Stimulated activated memory B cell treated with anti-CD40 and anti-IgM and Interleukin-4, amounts not matched to agents 10 μg/mL and 1 μg/mL and 100 μg/mL, for 72 hours (primary cell): ENCODE data around the gene OGG1.

ENCODE experiments used
- ATAC-seq: fragments of 150-1000 bp; cut with Tn5 transposase; 2 replicates; pipeline ENCODE4 v1.10.0; 2021
- H3K27ac Mint-ChIP-seq: one replicate; pipeline ENCODE4 v1.8.0; 2022; ENCODE audit warnings: mild to moderate bottlenecking, mixed read lengths
- H3K27me3 Mint-ChIP-seq: one replicate; pipeline ENCODE4 v1.8.0; 2022; ENCODE audit warnings: mixed read lengths
- H3K36me3 Mint-ChIP-seq: one replicate; pipeline ENCODE4 v1.8.0; 2022; ENCODE audit warnings: mixed read lengths
- H3K4me1 Mint-ChIP-seq: one replicate; pipeline ENCODE4 v1.8.0; 2022; ENCODE audit warnings: mixed read lengths
- H3K4me3 Mint-ChIP-seq: one replicate; pipeline ENCODE4 v1.8.0; 2022; ENCODE audit warnings: mild to moderate bottlenecking, moderate library complexity, mixed read lengths
- H3K9me3 Mint-ChIP-seq: one replicate; pipeline ENCODE4 v1.8.0; 2022; ENCODE audit warnings: mixed read lengths

Gene OGG1

GRCh38 chr3:9749645-9750555 is at the start of gene OGG1:
TSS of gene OGG1 (plus strand) at chr3:9749952. CDS start at chr3:9750287, 335 bp downstream.
- peak; percentile 96 for ATAC-seq
- no peaks in the 10 kb centered on the region for H3K27me3 Mint-ChIP-seq
- H3K4me1 Mint-ChIP-seq = peaks cover 66% of the 10 kb centered on the region
- peak within 1 kb of the TSS; percentile 87 for H3K4me3 Mint-ChIP-seq
- H3K9me3 Mint-ChIP-seq = no peaks in the 10 kb centered on the region
- peak within 1 kb of the TSS; percentile 85 for H3K27ac Mint-ChIP-seq
- H3K36me3 Mint-ChIP-seq = peaks cover 55% of the 10 kb centered on the region

- no peak overlapping the region for H3K4me3 Mint-ChIP-seq
- no peak overlapping the region for H3K27ac Mint-ChIP-seq
- no peaks in the 10 kb centered on the region for H3K9me3 Mint-ChIP-seq
- ATAC-seq = no peak
- peaks cover 9% of the 10 kb centered on the region for H3K27me3 Mint-ChIP-seq
- peaks cover 79% of the 10 kb centered on the region for H3K36me3 Mint-ChIP-seq
- H3K4me1 Mint-ChIP-seq = peaks cover 14% of the 10 kb centered on the region
These were observed 49.2 kb upstream of the OGG1 start for GRCh38 chr3:9700536-9700935.

GRCh38 chr3:9701006-9701405 is 48.7 kb upstream of the OGG1 start:
- ATAC-seq = no peak
- no peak overlapping the region for H3K27ac Mint-ChIP-seq
- peaks cover 78% of the 10 kb centered on the region for H3K36me3 Mint-ChIP-seq
- no peak overlapping the region for H3K4me3 Mint-ChIP-seq
- peaks cover 14% of the 10 kb centered on the region for H3K4me1 Mint-ChIP-seq
- H3K27me3 Mint-ChIP-seq = peaks cover 14% of the 10 kb centered on the region
- no peaks in the 10 kb centered on the region for H3K9me3 Mint-ChIP-seq

GRCh38 chr3:9701711-9702110 is 48.0 kb upstream of the OGG1 start:
- Mint-ChIP-seq H3K9me3 (no peaks in the 10 kb centered on the region), H3K27me3 (peaks cover 17% of the 10 kb centered on the region), H3K27ac (no peak overlapping the region), H3K4me3 (no peak overlapping the region), H3K36me3 (peaks cover 78% of the 10 kb centered on the region), H3K4me1 (peaks cover 14% of the 10 kb centered on the region)
- no peak for ATAC-seq

GRCh38 chr3:9703240-9703639 is 46.5 kb upstream of the OGG1 start:
- peaks cover 63% of the 10 kb centered on the region for H3K36me3 Mint-ChIP-seq
- H3K9me3 Mint-ChIP-seq = no peaks in the 10 kb centered on the region
- ATAC-seq = no peak
- peaks cover 14% of the 10 kb centered on the region for H3K4me1 Mint-ChIP-seq
- no peak overlapping the region for H3K4me3 Mint-ChIP-seq
- H3K27me3 Mint-ChIP-seq = peaks cover 17% of the 10 kb centered on the region
- H3K27ac Mint-ChIP-seq = no peak overlapping the region

- no peaks in the 10 kb centered on the region for H3K9me3 Mint-ChIP-seq
- H3K36me3 Mint-ChIP-seq = peaks cover 57% of the 10 kb centered on the region
- peaks cover 17% of the 10 kb centered on the region for H3K27me3 Mint-ChIP-seq
- ATAC-seq = peak; percentile 50
- peak within 1 kb of the TSS; percentile 44 for H3K4me3 Mint-ChIP-seq
- peaks cover 14% of the 10 kb centered on the region for H3K4me1 Mint-ChIP-seq
- no peak within 1 kb of the TSS for H3K27ac Mint-ChIP-seq
These were observed 45.9 kb upstream of the OGG1 start, which contains the start of gene CPNE9 for GRCh38 chr3:9703736-9704346. TSS of gene CPNE9 (plus strand) at chr3:9703833. CDS start at chr3:9703997, 164 bp downstream.

GRCh38 chr3:9704347-9705322 is 45.1 kb upstream of the OGG1 start:
- peak; percentile 51 for ATAC-seq
- Mint-ChIP-seq H3K27ac (no peak overlapping the region), H3K4me3 (peak overlapping the region; percentile 56), H3K9me3 (no peaks in the 10 kb centered on the region), H3K4me1 (peaks cover 14% of the 10 kb centered on the region), H3K36me3 (peaks cover 49% of the 10 kb centered on the region), H3K27me3 (peaks cover 17% of the 10 kb centered on the region)

- Mint-ChIP-seq H3K27ac (no peak overlapping the region), H3K4me1 (peaks cover 1% of the 10 kb centered on the region), H3K4me3 (no peak overlapping the region), H3K9me3 (no peaks in the 10 kb centered on the region), H3K36me3 (peaks cover 15% of the 10 kb centered on the region), H3K27me3 (peaks cover 10% of the 10 kb centered on the region)
- no peak for ATAC-seq
These were observed 39.5 kb upstream of the OGG1 start for GRCh38 chr3:9710174-9710739.

- ATAC-seq = no peak
- no peak overlapping the region for H3K27ac Mint-ChIP-seq
- no peaks in the 10 kb centered on the region for H3K27me3 Mint-ChIP-seq
- H3K4me1 Mint-ChIP-seq = no peaks in the 10 kb centered on the region
- H3K9me3 Mint-ChIP-seq = no peaks in the 10 kb centered on the region
- no peaks in the 10 kb centered on the region for H3K36me3 Mint-ChIP-seq
- H3K4me3 Mint-ChIP-seq = no peak overlapping the region
These were observed 37.3 kb upstream of the OGG1 start for GRCh38 chr3:9712415-9712814.

- Mint-ChIP-seq H3K4me3 (no peak overlapping the region), H3K27ac (no peak overlapping the region), H3K4me1 (no peaks in the 10 kb centered on the region), H3K36me3 (no peaks in the 10 kb centered on the region), H3K27me3 (no peaks in the 10 kb centered on the region), H3K9me3 (no peaks in the 10 kb centered on the region)
- ATAC-seq = no peak
These were observed 36.6 kb upstream of the OGG1 start for GRCh38 chr3:9713142-9713541.

GRCh38 chr3:9715136-9715535 is 34.6 kb upstream of the OGG1 start:
- no peak for ATAC-seq
- no peaks in the 10 kb centered on the region for H3K36me3 Mint-ChIP-seq

GRCh38 chr3:9715764-9716437 is 33.9 kb upstream of the OGG1 start:
- Mint-ChIP-seq H3K27me3 (no peaks in the 10 kb centered on the region), H3K9me3 (no peaks in the 10 kb centered on the region), H3K27ac (no peak overlapping the region), H3K36me3 (no peaks in the 10 kb centered on the region), H3K4me3 (no peak overlapping the region), H3K4me1 (no peaks in the 10 kb centered on the region)
- ATAC-seq = no peak

More at GRCh38 chr3:9715136-9715535, 34.6 kb upstream of the OGG1 start:
- Mint-ChIP-seq H3K27me3 (no peaks in the 10 kb centered on the region), H3K9me3 (no peaks in the 10 kb centered on the region), H3K4me3 (no peak overlapping the region), H3K4me1 (no peaks in the 10 kb centered on the region), H3K27ac (no peak overlapping the region)

- Mint-ChIP-seq H3K27ac (no peak overlapping the region), H3K4me1 (peaks cover 8% of the 10 kb centered on the region), H3K27me3 (no peaks in the 10 kb centered on the region), H3K4me3 (no peak overlapping the region), H3K36me3 (no peaks in the 10 kb centered on the region), H3K9me3 (no peaks in the 10 kb centered on the region)
- no peak for ATAC-seq
These were observed 32.8 kb upstream of the OGG1 start for GRCh38 chr3:9716801-9717555.

GRCh38 chr3:9717563-9717962 is 32.2 kb upstream of the OGG1 start:
- H3K27ac Mint-ChIP-seq = no peak overlapping the region
- peaks cover 8% of the 10 kb centered on the region for H3K4me1 Mint-ChIP-seq
- no peak overlapping the region for H3K4me3 Mint-ChIP-seq
- no peaks in the 10 kb centered on the region for H3K27me3 Mint-ChIP-seq
- no peaks in the 10 kb centered on the region for H3K36me3 Mint-ChIP-seq
- no peaks in the 10 kb centered on the region for H3K9me3 Mint-ChIP-seq
- ATAC-seq = no peak
